Gastroesophageal sphincter (tissue), 2 donors: ENCODE results near the gene ETV6.

Experiments used
- EP300 ChIP-seq: sonication (generic); formaldehyde crosslinking; IDR thresholded peaks from one replicate; pipeline ENCODE4 v1.6.1; 2017; ENCODE audit warnings: antibody characterized with exemption, mild to moderate bottlenecking
- POLR2A ChIP-seq, 2 donors: fragments of 450-650 bp; IDR thresholded peaks; one replicate each; pipeline ENCODE4 v1.6.1; 2017; ENCODE audit warnings: antibody characterized with exemption in 2 of 2, mild to moderate bottlenecking in 2 of 2, moderate library complexity in 1 of 2

DNA sequence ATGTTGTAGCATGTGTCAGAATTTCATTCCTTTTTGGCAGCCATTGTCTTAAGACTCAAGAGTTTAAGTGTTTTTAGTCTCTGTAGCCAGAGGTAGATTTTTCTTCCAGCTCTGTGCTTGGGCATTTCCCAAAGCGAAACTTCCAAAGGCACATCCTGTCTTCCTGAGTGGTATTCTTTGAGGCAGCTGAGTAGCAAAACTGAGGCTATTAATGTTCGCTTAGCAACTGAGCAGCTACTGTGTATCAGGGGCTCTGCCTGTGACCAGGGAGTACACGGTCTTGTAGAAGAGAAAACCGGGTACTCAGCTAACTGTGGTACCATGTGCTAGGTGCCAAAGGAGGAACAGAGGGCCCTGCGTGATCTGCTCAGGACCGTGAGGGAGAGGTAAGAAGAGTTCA is 52.0 kb downstream of the ETV6 start:
- TF ChIP-seq POLR2A (IDR thresholded peaks at IDR 0.05) (no peak), EP300 (no peak)
